Peyer's patch (tissue), 4 donors: ENCODE data around the gene DAP3.

Experiments used
- CTCF ChIP-seq, 6 experiments: fragments of 450-650 bp in 4 of 6; fragments of 200-600 bp in 2 of 6; sonication (generic) in 1 of 6; IDR thresholded peaks; one replicate each; pipeline ENCODE4 v1.5.1; 2017 to 2019; ENCODE audit warnings: antibody characterized with exemption in 6 of 6, mild to moderate bottlenecking in 3 of 6, moderate library complexity in 1 of 6
- POLR2A ChIP-seq, 2 donors: fragments of 450-650 bp; IDR thresholded peaks; one replicate each; pipeline ENCODE4 v1.5.1; 2017; ENCODE audit warnings: antibody characterized with exemption in 2 of 2, mild to moderate bottlenecking in 2 of 2, moderate library complexity in 2 of 2

GRCh38 chr1:155695072-155695471 is 6.2 kb downstream of the DAP3 start:
- TF ChIP-seq CTCF (IDR thresholded peaks at IDR 0.05) (no peak), POLR2A (IDR thresholded peaks at IDR 0.05) (no peak)
